Tibial artery (tissue), 4 donors: ENCODE measurements around the gene EEF1A2.

Experiments
- DNase-seq, 2 donors: peaks; one replicate each; pipeline ENCODE4 v3.0.0-alpha.2; 2019
- H3K27ac ChIP-seq, 2 donors: fragments of 200-600 bp; sonication (generic) in 1 of 2; 1 replicate in 1 of 2; 2 replicates in 1 of 2; pipeline ENCODE4 v1.5.1; 2018 to 2019; ENCODE audit warnings: mild to moderate bottlenecking in 1 of 2
- H3K27me3 ChIP-seq, 2 donors: fragments of 200-600 bp; sonication (generic) in 1 of 2; one replicate each; pipeline versions ENCODE4 v1.5.1 to v1.6.0; 2016 to 2019
- H3K36me3 ChIP-seq, 3 donors: fragments of 200-600 bp; sonication (generic) in 2 of 3; one replicate each; pipeline ENCODE4 v1.5.1; 2016 to 2019; ENCODE audit warnings: mild to moderate bottlenecking in 2 of 3
- H3K4me1 ChIP-seq, 4 donors: fragments of 200-600 bp; sonication (generic) in 2 of 4; 1 replicate in 3 of 4; 2 replicates in 1 of 4; pipeline ENCODE4 v1.5.1; 2016 to 2019
- H3K4me3 ChIP-seq, 2 donors: fragments of 200-600 bp; sonication (generic) in 1 of 2; 1 replicate in 1 of 2; 2 replicates in 1 of 2; pipeline ENCODE4 v1.5.1; 2018 to 2019; ENCODE audit warnings: mild to moderate bottlenecking in 2 of 2
- H3K9me3 ChIP-seq, 3 donors: fragments of 200-600 bp; sonication (generic) in 1 of 3; one replicate each; pipeline ENCODE4 v1.5.1; 2016 to 2019
- CTCF ChIP-seq, 2 experiments: fragments of 200-600 bp in 1 of 2; fragments of 450-650 bp in 1 of 2; IDR thresholded peaks; one replicate each; pipeline ENCODE4 v1.5.1; 2017 to 2019; ENCODE audit warnings: antibody characterized with exemption in 2 of 2, mild to moderate bottlenecking in 1 of 2, moderate library complexity in 1 of 2
- intact Hi-C: fragments of 100-400 bp; cut with DNase I; formaldehyde crosslinking; loops from one replicate; pipeline ENCODE4 v1.15.0; 2023; ENCODE audit warnings: low total_unique reads

Gene EEF1A2

GRCh38 chr20:63455568-63455859 lies 43.4 kb downstream of the EEF1A2 start:
- no peak for TF ChIP-seq CTCF (IDR thresholded peaks at IDR 0.05)
- no peak for DNase-seq
- no peaks in the 10 kb centered on the region for H3K9me3 ChIP-seq
- no peak overlapping the region for H3K4me3 ChIP-seq
- H3K36me3 ChIP-seq, result no peaks in the 10 kb centered on the region
- intact Hi-C loops, result no loop called here
- peaks cover 0 to 97% of the 10 kb centered on the region in 2 donors for H3K27me3 ChIP-seq
- peaks cover 0 to 25% (median 12%) of the 10 kb centered on the region in 4 donors for H3K4me1 ChIP-seq
- H3K27ac ChIP-seq, result no peak overlapping the region

- intact Hi-C loops, result no loop called here
- no peak overlapping the region for H3K4me3 ChIP-seq
- no peak for DNase-seq
These were observed 43.9 kb downstream of the EEF1A2 start for GRCh38 chr20:63454731-63455567.

DNA sequence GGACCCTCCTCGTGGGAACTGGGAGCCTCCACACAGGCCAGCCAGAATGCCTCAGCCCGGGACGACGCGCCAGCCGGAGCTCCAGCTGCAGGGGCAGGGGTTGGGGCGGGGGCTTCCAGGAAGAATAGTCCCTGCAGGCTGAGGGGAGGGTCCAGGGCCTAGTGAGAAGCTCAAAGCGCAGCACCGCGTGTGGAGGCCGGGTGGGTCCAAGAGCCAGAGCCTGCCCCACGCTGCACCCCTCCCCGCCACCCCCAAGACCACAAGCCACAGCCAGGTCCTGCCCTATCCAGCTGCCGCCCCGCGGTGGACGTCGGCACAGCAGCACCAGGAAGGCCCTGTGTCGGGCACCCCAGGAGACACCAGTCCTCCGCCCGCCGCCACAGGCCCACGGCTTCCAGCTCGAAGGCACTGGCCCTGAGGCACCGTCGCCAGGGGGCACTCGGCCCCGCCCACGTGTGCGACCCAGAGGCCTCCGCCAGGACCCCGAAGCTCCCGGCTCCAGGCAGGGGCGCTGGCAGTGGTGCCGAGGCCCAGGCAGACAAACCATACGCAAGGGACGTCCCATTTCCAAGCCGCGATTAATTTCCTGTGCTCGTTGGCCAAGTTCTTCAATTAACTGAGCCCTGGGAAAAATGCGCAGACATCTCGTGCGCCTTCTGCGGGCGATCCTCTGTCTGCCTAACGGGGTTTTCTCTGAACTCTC lies 45.9 kb downstream of the EEF1A2 start:
- Histone ChIP-seq H3K27me3 (peaks cover 0 to 98% of the 10 kb centered on the region in 2 donors), H3K4me3 (no peak overlapping the region), H3K27ac (no peak overlapping the region), H3K9me3 (no peaks in the 10 kb centered on the region), H3K4me1 (peaks cover 0 to 25% (median 12%) of the 10 kb centered on the region in 4 donors), H3K36me3 (no peaks in the 10 kb centered on the region)
- intact Hi-C loops, result no loop called here
- DNase-seq, result no peak
- no peak for TF ChIP-seq CTCF (IDR thresholded peaks at IDR 0.05)

More at GRCh38 chr20:63454731-63455567, 43.9 kb downstream of the EEF1A2 start:
- H3K9me3 ChIP-seq, result no peaks in the 10 kb centered on the region
- peaks cover 0 to 25% (median 12%) of the 10 kb centered on the region in 4 donors for H3K4me1 ChIP-seq
- no peak for TF ChIP-seq CTCF (IDR thresholded peaks at IDR 0.05)
- no peaks in the 10 kb centered on the region for H3K36me3 ChIP-seq
- H3K27ac ChIP-seq, result no peak overlapping the region
- peaks cover 0 to 97% of the 10 kb centered on the region in 2 donors for H3K27me3 ChIP-seq

DNA sequence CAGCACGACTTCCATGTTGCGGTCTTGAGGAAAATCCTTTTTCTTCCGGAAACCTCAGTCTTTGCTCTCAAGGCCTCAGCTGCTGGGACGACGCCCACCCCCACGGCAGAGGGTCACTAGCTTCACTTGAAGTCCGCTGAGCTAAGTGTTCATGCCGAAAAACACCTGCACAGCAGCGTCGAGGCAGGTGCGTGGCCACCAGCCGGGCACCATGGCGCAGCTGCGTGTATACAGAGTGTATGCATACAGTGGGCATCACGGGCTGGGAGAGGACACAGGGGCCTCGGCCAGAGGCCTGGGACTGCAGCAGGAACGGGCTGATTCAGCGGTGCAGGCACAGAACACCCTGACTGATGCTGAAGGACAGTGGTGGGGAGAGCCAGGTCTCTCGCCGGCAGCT lies 46.5 kb downstream of the EEF1A2 start:
- peaks cover 0 to 21% (median 12%) of the 10 kb centered on the region in 4 donors for H3K4me1 ChIP-seq
- H3K27ac ChIP-seq, result no peak overlapping the region
- peaks cover 0 to 98% of the 10 kb centered on the region in 2 donors for H3K27me3 ChIP-seq
- no peak overlapping the region for H3K4me3 ChIP-seq
- intact Hi-C loops, result no loop called here
- no peak for DNase-seq
- H3K36me3 ChIP-seq, result no peaks in the 10 kb centered on the region
- no peaks in the 10 kb centered on the region for H3K9me3 ChIP-seq
- TF ChIP-seq CTCF (IDR thresholded peaks at IDR 0.05), result no peak

DNA sequence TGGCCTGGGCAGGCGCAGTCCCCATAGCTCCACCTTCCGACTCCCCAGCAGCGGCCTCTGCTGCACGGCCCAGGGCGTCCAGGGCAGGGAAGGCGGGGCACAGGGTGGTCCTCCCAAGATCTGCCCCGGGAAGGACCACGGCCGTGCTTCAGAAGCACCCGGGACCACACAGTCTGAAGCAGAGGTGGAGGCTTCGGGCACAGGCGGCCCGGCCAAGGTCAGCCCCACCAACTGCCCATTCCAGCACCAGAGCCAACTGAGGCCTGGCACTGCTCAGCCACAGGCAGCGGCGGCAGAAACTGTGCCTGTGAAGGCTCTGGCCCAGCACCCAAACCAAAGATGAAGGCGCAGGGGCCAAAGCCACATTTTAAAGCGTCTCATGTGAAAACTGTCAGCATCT lies 47.1 kb downstream of the EEF1A2 start:
- no peak for TF ChIP-seq CTCF (IDR thresholded peaks at IDR 0.05)
- Histone ChIP-seq H3K4me3 (no peak overlapping the region), H3K36me3 (no peaks in the 10 kb centered on the region), H3K27ac (no peak overlapping the region), H3K27me3 (peaks cover 0 to 98% of the 10 kb centered on the region in 2 donors), H3K4me1 (peaks cover 0 to 21% (median 12%) of the 10 kb centered on the region in 4 donors), H3K9me3 (no peaks in the 10 kb centered on the region)
- DNase-seq, result no peak
- intact Hi-C loops, result no loop called here
